Mesenteric fat pad (tissue), 1 donor: ENCODE measurements around the gene NUP210. TPM values are rescaled to one million over a fixed set of nuclear protein-coding genes. Genes with fewer than 3 reads are reported as not detected.

Source experiments
- DNase-seq: peaks from one replicate; pipeline ENCODE4 v3.0.0-alpha.2; 2020; ENCODE audit warnings: low spot score
- total RNA-seq: library from RNA; stranded (reverse); fragmentation: NEBNext Ultra II Directional; extraction: Animal tissue kit (Norgen Biotek cat#: 25700); gene quantifications from one replicate; pipeline ENCODE4 v1.2.1, GENCODE V29; 2021
- donor health status: DM: yes; HTN: yes; CAD: no.

Gene NUP210
- total RNA-seq, 1 donor from 2014 or later: 1.5 TPM

GRCh38 chr3:13325892-13326443 lies 94.2 kb downstream of the NUP210 start:
- no peak for DNase-seq

- no peak for DNase-seq
These were observed 95.2 kb downstream of the NUP210 start for GRCh38 chr3:13324835-13325501.

GRCh38 chr3:13323822-13324221 lies 96.3 kb downstream of the NUP210 start:
- DNase-seq: no peak

GRCh38 chr3:13322324-13322723 lies 97.8 kb downstream of the NUP210 start:
- no peak for DNase-seq

DNA sequence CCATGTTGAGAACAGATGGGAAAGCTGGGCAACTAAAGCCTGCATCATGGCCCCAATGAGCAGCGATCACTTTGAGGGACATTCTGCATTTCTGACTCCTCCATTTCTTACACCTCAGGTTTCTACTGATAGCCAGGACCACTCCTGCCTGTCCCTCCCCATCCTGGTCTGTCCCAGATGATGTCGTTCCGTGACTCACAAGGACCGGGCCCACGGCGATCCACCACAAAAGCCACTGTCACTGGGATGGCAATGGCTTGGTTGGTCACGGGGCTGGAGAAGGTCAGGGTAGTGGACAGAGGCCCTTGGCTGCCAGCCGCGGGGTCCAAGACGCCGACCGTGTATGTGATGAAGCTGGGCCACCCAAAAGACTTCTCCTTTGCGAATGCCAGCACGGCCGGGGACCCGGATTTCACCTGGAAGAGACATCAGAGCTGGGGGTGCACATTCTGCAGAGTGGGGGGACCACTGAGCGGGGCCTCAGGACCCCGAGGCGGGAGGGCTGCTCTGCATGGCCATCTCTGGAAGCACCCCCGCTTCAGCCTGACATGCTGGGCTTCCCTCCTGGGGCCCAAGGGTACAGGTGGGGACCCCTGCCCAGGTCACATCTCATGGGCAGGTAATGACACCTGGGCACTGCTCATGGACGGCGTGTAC lies 100.4 kb downstream of the NUP210 start:
- no peak for DNase-seq

DNA sequence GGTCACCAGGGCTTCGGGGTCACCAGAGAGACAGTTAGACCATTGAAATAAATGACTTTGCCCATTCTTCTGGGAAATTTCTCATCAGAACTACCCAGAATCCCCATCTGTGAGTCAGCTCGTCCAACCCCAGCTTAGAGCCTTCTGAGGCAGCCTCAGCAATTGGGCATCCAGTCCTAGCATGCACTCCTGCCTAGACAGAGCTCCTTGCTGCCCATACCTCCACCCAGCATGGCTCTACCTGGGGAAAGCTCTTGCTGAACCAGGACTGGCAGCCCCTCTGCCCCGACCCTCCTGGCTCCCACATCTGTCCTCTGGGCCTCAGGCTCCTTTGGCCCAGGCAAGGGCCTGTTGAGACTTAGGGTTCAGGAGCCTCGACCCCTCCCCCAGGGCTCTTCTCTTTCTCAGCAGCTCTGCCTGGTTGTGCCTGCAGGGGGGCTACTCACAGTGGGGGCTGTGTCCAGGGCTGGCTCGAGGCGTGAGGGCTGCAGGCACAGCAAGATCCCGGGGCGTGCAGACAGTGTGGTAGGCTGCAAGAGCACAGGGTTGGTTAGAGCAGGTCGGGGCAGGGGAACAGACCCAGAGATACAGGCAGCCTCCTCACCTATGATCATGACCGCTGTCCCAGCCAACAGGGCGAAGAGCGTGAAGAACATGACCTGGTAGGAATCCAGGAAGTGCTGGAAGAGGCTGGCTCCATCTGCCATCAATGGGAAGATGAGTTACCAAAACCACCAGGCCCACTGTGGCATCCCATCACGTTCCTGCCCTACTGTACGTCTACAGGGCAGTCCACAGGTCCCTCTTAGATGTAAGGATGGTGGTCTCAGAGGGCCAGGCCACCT lies 101.3 kb downstream of the NUP210 start:
- DNase-seq: no peak

DNA sequence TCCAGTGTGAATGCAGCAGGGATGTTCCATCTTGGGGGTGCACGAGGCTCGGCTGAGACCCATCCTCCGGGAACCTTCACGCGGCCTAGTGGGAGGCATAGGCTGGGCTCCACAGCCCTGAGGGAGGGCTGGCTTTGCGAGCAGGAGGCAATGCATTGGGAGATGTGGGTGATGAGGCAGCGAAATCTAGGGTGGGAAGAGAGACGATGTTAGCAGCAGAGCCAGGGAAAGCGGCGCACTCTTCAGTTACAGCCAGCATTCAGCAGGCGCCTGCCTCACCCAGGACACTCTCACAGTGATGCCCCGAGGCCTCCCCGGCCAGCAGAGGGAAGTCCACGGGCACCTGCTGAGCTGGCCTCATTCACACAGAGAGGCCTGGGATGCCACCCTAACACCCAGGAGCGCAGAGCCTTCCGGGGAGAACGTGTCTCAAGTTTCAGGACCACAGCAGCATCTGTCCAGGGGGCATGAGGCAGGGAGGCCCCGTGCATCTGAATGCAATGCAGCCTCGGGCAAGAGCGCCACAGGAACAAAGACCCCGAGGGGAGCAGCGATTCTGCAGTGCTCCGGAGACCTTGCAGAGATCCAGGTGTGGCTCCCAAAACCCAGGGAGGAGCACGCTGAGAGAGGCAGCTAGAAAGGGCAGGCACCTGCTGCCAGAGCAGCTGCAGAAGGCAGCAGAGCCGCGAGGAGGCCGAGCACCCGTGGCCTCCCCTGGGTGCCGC lies 102.4 kb downstream of the NUP210 start:
- DNase-seq: no peak

DNA sequence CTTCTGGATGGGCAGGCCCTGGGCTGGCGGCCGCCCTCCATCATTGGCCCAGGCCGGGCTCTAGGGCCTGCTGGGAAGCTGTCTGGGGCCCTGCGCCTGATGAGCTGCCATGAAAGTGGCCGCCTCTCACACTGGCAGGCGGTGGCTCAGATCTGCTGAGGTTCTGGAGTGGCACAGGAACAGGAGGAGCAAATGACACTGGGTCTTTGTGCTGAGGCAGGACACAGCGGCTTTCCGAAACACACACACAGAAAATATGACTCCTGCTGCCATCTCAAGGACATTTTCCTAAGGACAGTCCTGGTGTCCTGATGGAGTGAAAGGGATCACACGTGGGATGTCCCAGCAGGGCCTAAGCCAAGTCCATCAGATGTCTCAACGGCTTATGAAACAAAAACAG lies 103.5 kb downstream of the NUP210 start:
- no peak for DNase-seq

- DNase-seq: no peak
These were observed 105.2 kb downstream of the NUP210 start for GRCh38 chr3:13314877-13315276.

DNA sequence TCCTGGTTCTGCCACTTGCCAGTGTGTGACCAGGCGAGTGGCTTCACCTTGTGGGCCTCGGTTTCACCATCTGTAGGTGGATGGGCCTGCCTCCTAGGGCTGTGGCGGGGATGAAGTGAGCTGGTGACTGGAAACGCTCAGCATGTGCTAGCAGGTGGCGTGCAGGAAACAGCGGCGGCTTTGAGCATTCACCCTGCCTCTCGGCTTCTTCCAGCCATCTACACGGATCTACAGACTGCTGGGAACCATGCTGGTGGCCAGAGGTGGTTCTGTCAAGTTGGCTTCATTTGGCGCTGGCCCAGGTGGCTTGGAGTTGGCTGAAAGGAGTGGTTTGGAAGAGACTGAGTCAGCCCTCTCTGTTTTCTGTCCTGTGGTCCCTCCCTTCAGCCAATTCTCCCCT lies 106.3 kb downstream of the NUP210 start:
- no peak for DNase-seq

DNA sequence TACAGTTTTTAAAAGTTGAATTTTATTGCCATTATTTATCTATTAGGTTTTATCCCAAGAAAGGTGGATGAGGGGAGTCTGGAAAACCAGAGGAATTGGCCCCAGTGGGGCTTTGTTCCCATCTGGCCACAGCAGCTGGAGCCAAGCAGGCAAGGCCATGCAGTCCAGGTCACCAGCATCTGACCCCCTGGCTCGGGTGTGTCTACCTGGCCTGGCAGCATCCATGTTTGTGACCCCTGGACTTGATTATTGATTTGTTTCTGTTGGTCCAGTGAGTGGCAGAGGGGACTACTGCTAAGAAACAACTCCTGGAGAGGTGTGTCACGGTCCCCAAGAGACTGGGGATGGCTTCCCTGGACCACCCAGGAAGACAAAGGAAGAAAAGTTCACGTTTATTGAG lies 111.1 kb downstream of the NUP210 start:
- no peak for DNase-seq

DNA sequence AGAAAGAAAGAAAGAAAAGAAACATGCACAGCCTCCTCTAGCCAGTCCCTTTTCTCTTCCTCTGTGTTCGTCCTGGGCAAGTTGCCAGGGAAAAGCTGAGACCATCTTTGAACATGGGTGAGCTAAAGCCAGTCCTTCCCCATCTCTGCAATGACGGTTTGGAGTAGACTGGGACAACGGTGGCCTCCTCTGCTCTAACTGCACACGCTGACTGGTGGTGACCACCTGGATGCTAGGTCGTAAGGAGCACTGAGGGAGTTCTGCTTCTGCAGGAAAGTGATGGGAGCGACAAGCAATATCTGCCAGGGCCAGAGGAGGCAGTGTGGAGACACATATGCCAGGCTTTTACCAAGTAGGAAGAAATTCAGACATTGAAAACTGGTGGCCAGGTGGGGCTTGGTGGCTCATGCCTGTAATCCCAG lies 111.7 kb downstream of the NUP210 start:
- DNase-seq: no peak

- no peak for DNase-seq
These were observed 113.1 kb downstream of the NUP210 start for GRCh38 chr3:13307041-13307440.

- DNase-seq: no peak
These were observed 114.5 kb downstream of the NUP210 start for GRCh38 chr3:13305623-13306022.

GRCh38 chr3:13303410-13303809 lies 116.7 kb downstream of the NUP210 start:
- DNase-seq: no peak

DNA sequence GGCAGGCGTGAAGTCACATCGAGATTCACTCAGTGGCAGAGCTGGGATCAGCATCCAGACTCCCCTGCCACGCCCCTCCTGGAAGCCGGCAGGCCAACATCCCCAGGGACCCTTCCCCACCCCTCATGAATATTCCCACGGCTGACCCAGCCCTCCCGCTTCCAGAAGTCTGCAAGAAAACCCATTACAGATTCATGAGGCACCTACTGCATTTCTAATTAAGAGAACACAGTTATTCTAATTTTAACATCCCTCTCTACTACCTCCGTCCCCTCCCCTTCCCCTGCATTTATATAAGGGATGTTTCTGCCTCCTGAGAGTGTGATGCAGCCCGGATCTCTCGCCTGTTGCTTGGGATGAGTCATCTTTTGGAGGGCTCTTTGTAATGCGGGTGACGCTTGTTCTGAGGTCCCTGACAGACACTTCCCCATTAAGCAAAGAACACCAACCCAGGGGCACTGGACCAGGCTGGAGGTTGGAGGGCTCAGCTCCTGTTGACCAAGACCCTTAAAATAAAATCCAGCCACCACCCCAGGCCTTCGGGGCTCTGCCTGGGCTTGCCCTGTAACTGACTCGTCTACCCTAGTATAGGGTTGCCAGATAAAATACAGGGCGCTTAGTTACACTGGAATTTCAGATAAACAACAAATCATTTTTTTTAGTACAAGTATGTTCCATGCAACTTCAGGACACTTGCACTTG lies 118.7 kb downstream of the NUP210 start:
- DNase-seq: no peak

DNA sequence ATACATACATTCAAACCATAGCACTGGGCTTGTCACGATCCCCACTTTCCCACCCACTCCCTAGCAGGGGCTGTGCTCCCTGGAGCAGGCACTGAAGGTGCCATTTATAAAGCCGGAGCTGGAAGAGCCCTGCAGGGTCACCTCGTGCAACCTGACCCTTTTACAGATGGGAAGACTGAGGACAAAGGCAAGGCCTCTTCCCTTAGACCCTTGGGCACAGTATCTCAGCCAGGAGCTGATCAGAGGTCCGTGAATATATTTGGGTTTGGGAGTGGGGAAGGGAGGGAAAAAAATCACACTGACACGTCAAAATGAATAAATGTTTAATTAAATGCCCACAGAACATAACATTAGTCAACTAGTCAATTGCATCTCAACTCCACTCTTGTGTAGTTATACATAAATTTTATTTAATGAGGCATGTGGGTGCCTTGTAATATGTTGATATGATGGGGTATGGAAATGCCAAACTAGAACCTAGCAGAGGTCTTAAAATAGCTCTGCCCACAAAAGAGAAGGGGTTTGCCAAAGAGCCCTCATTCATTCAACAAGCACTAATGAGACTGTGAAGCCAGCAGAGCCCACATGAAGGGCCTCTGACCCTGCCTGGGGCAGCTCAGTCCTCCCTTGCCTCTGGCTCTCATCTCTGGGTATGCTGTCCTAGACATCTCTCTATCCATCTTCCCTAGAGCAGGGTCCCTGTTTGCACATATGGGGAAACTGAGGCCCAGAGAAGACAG lies 119.4 kb downstream of the NUP210 start:
- no peak for DNase-seq

- no peak for DNase-seq
These were observed 120.5 kb downstream of the NUP210 start for GRCh38 chr3:13299531-13300155.

DNA sequence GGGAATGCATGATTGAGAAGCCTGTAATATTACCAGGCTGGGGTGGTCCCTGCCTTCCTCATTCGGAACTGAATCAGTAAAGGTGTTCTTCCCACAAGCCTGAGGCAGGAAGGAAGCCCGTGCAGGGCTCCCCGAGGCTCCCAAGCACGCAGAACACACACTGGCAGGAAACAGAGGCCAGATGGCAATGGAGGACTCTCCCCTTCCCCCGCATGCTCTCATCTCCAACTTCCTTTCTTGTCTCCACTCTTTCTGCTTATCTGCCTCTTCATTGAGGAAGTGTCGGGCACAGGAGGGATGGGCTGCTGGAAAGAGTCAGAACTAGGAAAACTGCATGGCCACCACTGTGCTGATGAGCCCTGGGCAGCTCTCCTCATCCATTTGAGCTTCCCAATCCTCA lies 123.5 kb downstream of the NUP210 start:
- DNase-seq: no peak
